Measurements from ENCODE around the gene TPK1. TPM values are rescaled to one million over a fixed set of nuclear protein-coding genes. Genes with fewer than 3 reads are reported as not detected.

The TPK1 gene
- polyA plus RNA-seq, 1 donor from 2014 or later, result 3.5 TPM

DNA sequence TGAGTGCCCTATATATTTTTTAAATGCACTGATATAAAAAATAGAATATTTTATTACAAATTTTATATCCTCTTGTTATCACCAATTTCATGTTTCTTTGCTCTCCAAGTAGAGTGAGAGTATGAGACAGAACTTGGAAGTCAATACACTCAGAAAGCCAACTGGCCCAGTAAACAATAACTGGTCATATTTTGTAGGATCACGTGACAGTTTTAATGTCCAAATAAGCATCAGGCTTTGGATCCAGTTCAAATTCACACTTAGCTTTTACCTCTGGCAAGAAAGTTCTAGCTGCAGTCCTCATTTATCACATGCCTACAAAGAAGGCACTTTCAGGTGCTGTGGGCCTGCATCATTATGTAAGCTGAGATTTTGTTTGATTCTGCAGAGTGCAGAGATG, 21.6 kb upstream of the TPK1 start:
- no peaks in the 10 kb centered on the region for H4K20me1 ChIP-seq (ENCODE audit: insufficient read depth)
- no peaks in the 10 kb centered on the region for H3K27me3 ChIP-seq (ENCODE audit: insufficient read depth, low read depth, low read length)
- H3K27ac ChIP-seq (ENCODE audit: low read length), result no peak overlapping the region
- no peak overlapping the region for H3K4me3 ChIP-seq (ENCODE audit: low read length)
- H3K9me3 ChIP-seq (ENCODE audit: low read length), result no peaks in the 10 kb centered on the region
- no peak for TF ChIP-seq RAD21 (conservative IDR thresholded peaks at IDR 0.05)
- no peak for TF ChIP-seq SMC3 (conservative IDR thresholded peaks at IDR 0.05; ENCODE audit: poor library complexity)
- TF ChIP-seq TAF1 (IDR thresholded peaks at IDR 0.05; ENCODE audit: low read depth), result no peak
- no peak for TF ChIP-seq EP300 (conservative IDR thresholded peaks at IDR 0.05; ENCODE audit: poor library complexity, severe bottlenecking)
- TF ChIP-seq, protein P1, sequence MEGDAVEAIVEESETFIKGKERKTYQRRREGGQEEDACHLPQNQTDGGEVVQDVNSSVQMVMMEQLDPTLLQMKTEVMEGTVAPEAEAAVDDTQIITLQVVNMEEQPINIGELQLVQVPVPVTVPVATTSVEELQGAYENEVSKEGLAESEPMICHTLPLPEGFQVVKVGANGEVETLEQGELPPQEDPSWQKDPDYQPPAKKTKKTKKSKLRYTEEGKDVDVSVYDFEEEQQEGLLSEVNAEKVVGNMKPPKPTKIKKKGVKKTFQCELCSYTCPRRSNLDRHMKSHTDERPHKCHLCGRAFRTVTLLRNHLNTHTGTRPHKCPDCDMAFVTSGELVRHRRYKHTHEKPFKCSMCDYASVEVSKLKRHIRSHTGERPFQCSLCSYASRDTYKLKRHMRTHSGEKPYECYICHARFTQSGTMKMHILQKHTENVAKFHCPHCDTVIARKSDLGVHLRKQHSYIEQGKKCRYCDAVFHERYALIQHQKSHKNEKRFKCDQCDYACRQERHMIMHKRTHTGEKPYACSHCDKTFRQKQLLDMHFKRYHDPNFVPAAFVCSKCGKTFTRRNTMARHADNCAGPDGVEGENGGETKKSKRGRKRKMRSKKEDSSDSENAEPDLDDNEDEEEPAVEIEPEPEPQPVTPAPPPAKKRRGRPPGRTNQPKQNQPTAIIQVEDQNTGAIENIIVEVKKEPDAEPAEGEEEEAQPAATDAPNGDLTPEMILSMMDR (IDR thresholded peaks at IDR 0.05; ENCODE audit: poor library complexity, severe bottlenecking), result no peak
- H2AFZ ChIP-seq (ENCODE audit: low read depth, low read length), result no peak overlapping the region
- no peaks in the 10 kb centered on the region for H3F3A ChIP-seq (ENCODE audit: insufficient read depth, low read length, poor library complexity, severe bottlenecking)
- H3K79me2 ChIP-seq (replicated peaks; ENCODE audit: insufficient read depth, low read length), result no peaks in the 10 kb centered on the region
- no peak overlapping the region for H3K9ac ChIP-seq (ENCODE audit: low read length)
- no peak overlapping the region for H3K4me2 ChIP-seq (ENCODE audit: low read length)
- H3K36me3 ChIP-seq (ENCODE audit: insufficient read depth, low read length), result no peaks in the 10 kb centered on the region
- no peaks in the 10 kb centered on the region for H3K9me2 ChIP-seq (ENCODE audit: insufficient read depth, low read length)

DNA sequence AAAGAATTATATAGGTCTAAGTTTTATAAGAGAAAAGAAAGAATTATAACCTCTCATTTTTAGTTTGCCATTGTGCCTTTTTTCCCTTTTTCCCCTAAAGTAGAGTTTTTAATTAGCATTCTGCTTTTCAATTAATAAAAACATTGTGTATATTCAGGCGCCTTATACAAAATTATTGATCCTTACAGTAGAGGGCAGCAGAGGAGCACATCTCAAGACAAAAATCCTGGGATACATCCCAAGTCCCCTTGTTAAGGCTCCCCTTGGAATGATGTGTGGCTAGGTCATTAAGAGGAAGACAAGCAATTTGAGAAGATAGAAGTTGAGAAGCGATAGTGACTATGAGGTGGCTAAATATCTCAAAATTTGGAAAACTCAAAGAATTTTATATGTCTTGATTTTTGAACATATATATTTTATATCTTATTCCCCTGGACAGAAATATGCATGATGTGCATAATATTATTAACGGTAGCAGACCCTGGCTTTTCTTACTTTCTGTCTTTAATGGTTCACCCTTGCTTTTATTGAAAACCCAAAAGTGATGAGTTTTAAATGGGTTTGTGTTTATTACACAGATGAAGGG, 19.1 kb upstream of the TPK1 start:
- Histone ChIP-seq H3K36me3 (ENCODE audit: insufficient read depth, low read length) (no peaks in the 10 kb centered on the region), H3K9me2 (ENCODE audit: insufficient read depth, low read length) (no peaks in the 10 kb centered on the region), H3K4me3 (ENCODE audit: low read length) (no peak overlapping the region), H3F3A (ENCODE audit: insufficient read depth, low read length, poor library complexity, severe bottlenecking) (no peaks in the 10 kb centered on the region), H4K20me1 (ENCODE audit: insufficient read depth) (no peaks in the 10 kb centered on the region), H3K27ac (ENCODE audit: low read length) (no peak overlapping the region), H3K4me2 (ENCODE audit: low read length) (no peak overlapping the region), H3K27me3 (ENCODE audit: insufficient read depth, low read depth, low read length) (no peaks in the 10 kb centered on the region), H3K9ac (ENCODE audit: low read length) (no peak overlapping the region), H2AFZ (ENCODE audit: low read depth, low read length) (no peak overlapping the region), H3K9me3 (ENCODE audit: low read length) (no peaks in the 10 kb centered on the region), H3K79me2 (replicated peaks; ENCODE audit: insufficient read depth, low read length) (no peaks in the 10 kb centered on the region)
- no peak for TF ChIP-seq MXI1 (conservative IDR thresholded peaks at IDR 0.05; ENCODE audit: poor library complexity, severe bottlenecking)
- TF ChIP-seq EP300 (conservative IDR thresholded peaks at IDR 0.05; ENCODE audit: poor library complexity, severe bottlenecking), result no peak
- no peak for TF ChIP-seq POLR2AphosphoS5 (IDR thresholded peaks at IDR 0.05)
- TF ChIP-seq SMC3 (conservative IDR thresholded peaks at IDR 0.05; ENCODE audit: poor library complexity), result peak; percentile 75
- TF ChIP-seq, protein P1 (IDR thresholded peaks at IDR 0.05; ENCODE audit: poor library complexity, severe bottlenecking), result peak; percentile 79
- no peak for TF ChIP-seq TAF1 (IDR thresholded peaks at IDR 0.05; ENCODE audit: low read depth)
- TF ChIP-seq EZH2 (IDR thresholded peaks at IDR 0.05; ENCODE audit: borderline replicate concordance, insufficient read depth, low read length, poor library complexity, severe bottlenecking), result no peak
- peak; percentile 53 for TF ChIP-seq REST (IDR thresholded peaks at IDR 0.05; ENCODE audit: borderline replicate concordance)
- TF ChIP-seq RAD21 (conservative IDR thresholded peaks at IDR 0.05), result peak; percentile 81
